ENCODE data around the gene PLEKHM3. TPM values are rescaled to one million over a fixed set of nuclear protein-coding genes. Genes with fewer than 3 reads are reported as not detected.

Gene PLEKHM3
- total and polyA plus RNA-seq, 2 experiments from 2014 or later: 3.9 to 8.8 TPM

- H3K4me2 ChIP-seq: no peak overlapping the region
- no peak for ATAC-seq
- no peaks in the 10 kb centered on the region for H3K9me2 ChIP-seq (ENCODE audit: insufficient read depth)
- Mint-ChIP-seq H3K9me3 (no peaks in the 10 kb centered on the region), H3K27ac (no peak overlapping the region), H3K27me3 (ENCODE audit: insufficient read depth, low read depth, poor library complexity) (peaks cover 2% of the 10 kb centered on the region), H3K36me3 (ENCODE audit: low read depth) (no peaks in the 10 kb centered on the region), H3K4me1 (peaks cover 2% of the 10 kb centered on the region; the same call in 1 of the 3 replicates), H3K4me3 (no peak overlapping the region)
- no peaks in the 10 kb centered on the region for H3F3A ChIP-seq (replicated peaks; ENCODE audit: low read depth)
- H2AFZ ChIP-seq: no peak overlapping the region
- H3K4me1 ChIP-seq (ENCODE audit: insufficient read depth): peaks cover 4% of the 10 kb centered on the region; the same call in 1 of the 2 replicates
- no peak for DNase-seq (ENCODE audit: low spot score)
- TF ChIP-seq ZNF114 (CRISPR knock-in tag; IDR thresholded peaks at IDR 0.05) (no peak), NANOG (IDR thresholded peaks at IDR 0.05; ENCODE audit: borderline replicate concordance) (no peak), STAT1 (IDR thresholded peaks at IDR 0.05; ENCODE audit: unreplicated experiment) (no peak)
- TF ChIP-seq, protein P1, sequence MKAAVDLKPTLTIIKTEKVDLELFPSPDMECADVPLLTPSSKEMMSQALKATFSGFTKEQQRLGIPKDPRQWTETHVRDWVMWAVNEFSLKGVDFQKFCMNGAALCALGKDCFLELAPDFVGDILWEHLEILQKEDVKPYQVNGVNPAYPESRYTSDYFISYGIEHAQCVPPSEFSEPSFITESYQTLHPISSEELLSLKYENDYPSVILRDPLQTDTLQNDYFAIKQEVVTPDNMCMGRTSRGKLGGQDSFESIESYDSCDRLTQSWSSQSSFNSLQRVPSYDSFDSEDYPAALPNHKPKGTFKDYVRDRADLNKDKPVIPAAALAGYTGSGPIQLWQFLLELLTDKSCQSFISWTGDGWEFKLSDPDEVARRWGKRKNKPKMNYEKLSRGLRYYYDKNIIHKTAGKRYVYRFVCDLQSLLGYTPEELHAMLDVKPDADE (IDR thresholded peaks at IDR 0.05): no peak
- TF ChIP-seq, protein P2, sequence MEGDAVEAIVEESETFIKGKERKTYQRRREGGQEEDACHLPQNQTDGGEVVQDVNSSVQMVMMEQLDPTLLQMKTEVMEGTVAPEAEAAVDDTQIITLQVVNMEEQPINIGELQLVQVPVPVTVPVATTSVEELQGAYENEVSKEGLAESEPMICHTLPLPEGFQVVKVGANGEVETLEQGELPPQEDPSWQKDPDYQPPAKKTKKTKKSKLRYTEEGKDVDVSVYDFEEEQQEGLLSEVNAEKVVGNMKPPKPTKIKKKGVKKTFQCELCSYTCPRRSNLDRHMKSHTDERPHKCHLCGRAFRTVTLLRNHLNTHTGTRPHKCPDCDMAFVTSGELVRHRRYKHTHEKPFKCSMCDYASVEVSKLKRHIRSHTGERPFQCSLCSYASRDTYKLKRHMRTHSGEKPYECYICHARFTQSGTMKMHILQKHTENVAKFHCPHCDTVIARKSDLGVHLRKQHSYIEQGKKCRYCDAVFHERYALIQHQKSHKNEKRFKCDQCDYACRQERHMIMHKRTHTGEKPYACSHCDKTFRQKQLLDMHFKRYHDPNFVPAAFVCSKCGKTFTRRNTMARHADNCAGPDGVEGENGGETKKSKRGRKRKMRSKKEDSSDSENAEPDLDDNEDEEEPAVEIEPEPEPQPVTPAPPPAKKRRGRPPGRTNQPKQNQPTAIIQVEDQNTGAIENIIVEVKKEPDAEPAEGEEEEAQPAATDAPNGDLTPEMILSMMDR (conservative IDR thresholded peaks at IDR 0.05; ENCODE audit: low read depth in 2 of 2): no peak
- no peaks in the 10 kb centered on the region for H3K36me3 ChIP-seq (ENCODE audit: insufficient read depth)
- no peaks in the 10 kb centered on the region for H3K79me2 ChIP-seq (replicated peaks; ENCODE audit: insufficient read depth)
- no peaks in the 10 kb centered on the region for H3K27me3 ChIP-seq (ENCODE audit: insufficient read depth)
- H3K4me3 ChIP-seq: no peak overlapping the region
- H4K20me1 ChIP-seq (replicated peaks; ENCODE audit: insufficient read depth): no peaks in the 10 kb centered on the region
- H3K27ac ChIP-seq (ENCODE audit: low read depth): no peak overlapping the region
These were observed 23.7 kb upstream of the PLEKHM3 start for GRCh38 chr2:208049006-208049405.

DNA sequence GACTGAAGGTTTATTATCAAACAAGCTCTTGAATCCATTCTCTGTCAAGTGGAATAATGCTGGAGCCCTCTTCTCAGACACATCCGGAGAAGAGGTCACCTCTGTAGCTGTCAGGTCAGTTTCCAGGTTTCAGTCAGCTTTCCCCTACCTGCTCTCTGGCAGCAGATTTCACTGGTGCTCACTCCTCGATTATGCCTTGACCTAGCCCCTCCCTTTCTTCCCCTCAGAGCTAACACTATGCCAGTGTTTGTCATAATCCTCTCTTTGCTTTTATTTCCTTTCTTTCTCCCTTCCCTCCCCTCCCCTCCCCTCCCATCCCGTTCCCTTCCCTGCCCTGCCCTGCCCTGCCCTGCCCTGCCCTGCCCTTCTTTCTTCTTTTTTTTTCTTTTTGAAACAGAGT lies 22.5 kb upstream of the PLEKHM3 start:
- no peaks in the 10 kb centered on the region for H3K9me3 Mint-ChIP-seq
- Histone ChIP-seq H3K4me3 (no peak overlapping the region), H3K9me2 (ENCODE audit: insufficient read depth) (no peaks in the 10 kb centered on the region), H3F3A (replicated peaks; ENCODE audit: low read depth) (no peaks in the 10 kb centered on the region), H3K4me2 (no peak overlapping the region), H3K4me1 (ENCODE audit: insufficient read depth) (peaks cover 12% of the 10 kb centered on the region), H3K79me2 (replicated peaks; ENCODE audit: insufficient read depth) (no peaks in the 10 kb centered on the region), H3K27me3 (ENCODE audit: insufficient read depth) (no peaks in the 10 kb centered on the region), H3K36me3 (ENCODE audit: insufficient read depth) (no peaks in the 10 kb centered on the region), H4K20me1 (replicated peaks; ENCODE audit: insufficient read depth) (no peaks in the 10 kb centered on the region), H2AFZ (0 out of 2 replicates have a peak overlapping the region, but pooled peaks have one; percentile 54), H3K27ac (ENCODE audit: low read depth) (no peak overlapping the region)
- ATAC-seq (no peak; the same call in 2 of the 3 replicates), DNase-seq (ENCODE audit: low spot score) (no peak)
- H3K4me1 Mint-ChIP-seq: peaks cover 12% of the 10 kb centered on the region
- H3K27ac Mint-ChIP-seq: no peak overlapping the region
- H3K27me3 Mint-ChIP-seq (ENCODE audit: insufficient read depth, low read depth, poor library complexity): peaks cover 2% of the 10 kb centered on the region
- no peak overlapping the region for H3K4me3 Mint-ChIP-seq
- no peaks in the 10 kb centered on the region for H3K36me3 Mint-ChIP-seq (ENCODE audit: low read depth)
- TF ChIP-seq REST (IDR thresholded peaks at IDR 0.05; ENCODE audit: unreplicated experiment): no peak
- TF ChIP-seq, protein P2 (conservative IDR thresholded peaks at IDR 0.05; ENCODE audit: low read depth in 2 of 2): no peak
- no peak for TF ChIP-seq JUNB (IDR thresholded peaks at IDR 0.05; ENCODE audit: unreplicated experiment)

All from GM23338 (cell line).